ENCODE measurements around the gene RASSF8. TPM values are rescaled to one million over a fixed set of nuclear protein-coding genes. Genes with fewer than 3 reads are reported as not detected.

The RASSF8 gene
- total and polyA plus RNA-seq, 2 experiments from 2014 or later, result 11.5 to 30.6 TPM

DNA sequence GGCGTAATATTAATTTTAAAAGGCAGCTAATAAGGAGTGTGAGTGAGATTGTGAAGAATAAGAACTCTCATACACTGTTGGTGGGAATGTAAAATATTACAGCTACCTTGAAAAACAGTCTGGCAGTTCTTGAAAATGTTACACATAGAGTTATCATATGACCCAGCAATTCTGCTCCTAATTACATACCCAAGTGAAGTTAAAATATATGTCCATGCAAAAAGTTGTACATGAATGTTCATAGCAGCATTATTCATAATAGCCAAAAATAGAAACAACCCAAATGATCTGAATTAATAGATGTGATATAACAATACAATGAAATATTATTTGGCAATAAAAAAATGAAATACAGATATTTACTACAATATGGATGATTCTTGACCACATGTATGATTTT is 68.2 kb downstream of the RASSF8 start:
- Histone ChIP-seq H3K79me2 (replicated peaks; ENCODE audit: insufficient read depth) (peaks cover 42% of the 10 kb centered on the region), H3K27ac (ENCODE audit: low read depth) (no peak overlapping the region), H3K36me3 (ENCODE audit: insufficient read depth) (no peaks in the 10 kb centered on the region), H4K20me1 (replicated peaks; ENCODE audit: insufficient read depth) (no peaks in the 10 kb centered on the region), H3K4me1 (ENCODE audit: insufficient read depth) (peaks cover 3% of the 10 kb centered on the region), H3K4me2 (no peak overlapping the region), H3K4me3 (no peak overlapping the region), H3K27me3 (ENCODE audit: insufficient read depth) (no peaks in the 10 kb centered on the region), H2AFZ (no peak overlapping the region), H3F3A (replicated peaks; ENCODE audit: low read depth) (no peaks in the 10 kb centered on the region), H3K9me2 (ENCODE audit: insufficient read depth) (no peaks in the 10 kb centered on the region)
- Mint-ChIP-seq H3K9me3 (no peaks in the 10 kb centered on the region), H3K27ac (no peak overlapping the region), H3K4me3 (no peak overlapping the region), H3K36me3 (ENCODE audit: low read depth) (no peaks in the 10 kb centered on the region), H3K4me1 (peaks cover 14% of the 10 kb centered on the region; the same call in 2 of the 3 replicates), H3K27me3 (ENCODE audit: insufficient read depth, low read depth, poor library complexity) (peaks cover 5% of the 10 kb centered on the region)
- TF ChIP-seq, protein P1, sequence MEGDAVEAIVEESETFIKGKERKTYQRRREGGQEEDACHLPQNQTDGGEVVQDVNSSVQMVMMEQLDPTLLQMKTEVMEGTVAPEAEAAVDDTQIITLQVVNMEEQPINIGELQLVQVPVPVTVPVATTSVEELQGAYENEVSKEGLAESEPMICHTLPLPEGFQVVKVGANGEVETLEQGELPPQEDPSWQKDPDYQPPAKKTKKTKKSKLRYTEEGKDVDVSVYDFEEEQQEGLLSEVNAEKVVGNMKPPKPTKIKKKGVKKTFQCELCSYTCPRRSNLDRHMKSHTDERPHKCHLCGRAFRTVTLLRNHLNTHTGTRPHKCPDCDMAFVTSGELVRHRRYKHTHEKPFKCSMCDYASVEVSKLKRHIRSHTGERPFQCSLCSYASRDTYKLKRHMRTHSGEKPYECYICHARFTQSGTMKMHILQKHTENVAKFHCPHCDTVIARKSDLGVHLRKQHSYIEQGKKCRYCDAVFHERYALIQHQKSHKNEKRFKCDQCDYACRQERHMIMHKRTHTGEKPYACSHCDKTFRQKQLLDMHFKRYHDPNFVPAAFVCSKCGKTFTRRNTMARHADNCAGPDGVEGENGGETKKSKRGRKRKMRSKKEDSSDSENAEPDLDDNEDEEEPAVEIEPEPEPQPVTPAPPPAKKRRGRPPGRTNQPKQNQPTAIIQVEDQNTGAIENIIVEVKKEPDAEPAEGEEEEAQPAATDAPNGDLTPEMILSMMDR (conservative IDR thresholded peaks at IDR 0.05; ENCODE audit: low read depth in 2 of 2), result no peak
- no peak for TF ChIP-seq POLR2AphosphoS5 (IDR thresholded peaks at IDR 0.05; ENCODE audit: low read depth)
- TF ChIP-seq CREB1 (CRISPR knock-in tag; IDR thresholded peaks at IDR 0.05; ENCODE audit: low read depth), result no peak
- no peak for TF ChIP-seq STAT1 (IDR thresholded peaks at IDR 0.05; ENCODE audit: unreplicated experiment)
- TF ChIP-seq ZNF331 (CRISPR knock-in tag; IDR thresholded peaks at IDR 0.05; ENCODE audit: low read depth), result no peak
- no peak for TF ChIP-seq JUNB (IDR thresholded peaks at IDR 0.05; ENCODE audit: unreplicated experiment)
- TF ChIP-seq, protein P2, sequence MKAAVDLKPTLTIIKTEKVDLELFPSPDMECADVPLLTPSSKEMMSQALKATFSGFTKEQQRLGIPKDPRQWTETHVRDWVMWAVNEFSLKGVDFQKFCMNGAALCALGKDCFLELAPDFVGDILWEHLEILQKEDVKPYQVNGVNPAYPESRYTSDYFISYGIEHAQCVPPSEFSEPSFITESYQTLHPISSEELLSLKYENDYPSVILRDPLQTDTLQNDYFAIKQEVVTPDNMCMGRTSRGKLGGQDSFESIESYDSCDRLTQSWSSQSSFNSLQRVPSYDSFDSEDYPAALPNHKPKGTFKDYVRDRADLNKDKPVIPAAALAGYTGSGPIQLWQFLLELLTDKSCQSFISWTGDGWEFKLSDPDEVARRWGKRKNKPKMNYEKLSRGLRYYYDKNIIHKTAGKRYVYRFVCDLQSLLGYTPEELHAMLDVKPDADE (IDR thresholded peaks at IDR 0.05), result no peak
- TF ChIP-seq, protein P3, sequence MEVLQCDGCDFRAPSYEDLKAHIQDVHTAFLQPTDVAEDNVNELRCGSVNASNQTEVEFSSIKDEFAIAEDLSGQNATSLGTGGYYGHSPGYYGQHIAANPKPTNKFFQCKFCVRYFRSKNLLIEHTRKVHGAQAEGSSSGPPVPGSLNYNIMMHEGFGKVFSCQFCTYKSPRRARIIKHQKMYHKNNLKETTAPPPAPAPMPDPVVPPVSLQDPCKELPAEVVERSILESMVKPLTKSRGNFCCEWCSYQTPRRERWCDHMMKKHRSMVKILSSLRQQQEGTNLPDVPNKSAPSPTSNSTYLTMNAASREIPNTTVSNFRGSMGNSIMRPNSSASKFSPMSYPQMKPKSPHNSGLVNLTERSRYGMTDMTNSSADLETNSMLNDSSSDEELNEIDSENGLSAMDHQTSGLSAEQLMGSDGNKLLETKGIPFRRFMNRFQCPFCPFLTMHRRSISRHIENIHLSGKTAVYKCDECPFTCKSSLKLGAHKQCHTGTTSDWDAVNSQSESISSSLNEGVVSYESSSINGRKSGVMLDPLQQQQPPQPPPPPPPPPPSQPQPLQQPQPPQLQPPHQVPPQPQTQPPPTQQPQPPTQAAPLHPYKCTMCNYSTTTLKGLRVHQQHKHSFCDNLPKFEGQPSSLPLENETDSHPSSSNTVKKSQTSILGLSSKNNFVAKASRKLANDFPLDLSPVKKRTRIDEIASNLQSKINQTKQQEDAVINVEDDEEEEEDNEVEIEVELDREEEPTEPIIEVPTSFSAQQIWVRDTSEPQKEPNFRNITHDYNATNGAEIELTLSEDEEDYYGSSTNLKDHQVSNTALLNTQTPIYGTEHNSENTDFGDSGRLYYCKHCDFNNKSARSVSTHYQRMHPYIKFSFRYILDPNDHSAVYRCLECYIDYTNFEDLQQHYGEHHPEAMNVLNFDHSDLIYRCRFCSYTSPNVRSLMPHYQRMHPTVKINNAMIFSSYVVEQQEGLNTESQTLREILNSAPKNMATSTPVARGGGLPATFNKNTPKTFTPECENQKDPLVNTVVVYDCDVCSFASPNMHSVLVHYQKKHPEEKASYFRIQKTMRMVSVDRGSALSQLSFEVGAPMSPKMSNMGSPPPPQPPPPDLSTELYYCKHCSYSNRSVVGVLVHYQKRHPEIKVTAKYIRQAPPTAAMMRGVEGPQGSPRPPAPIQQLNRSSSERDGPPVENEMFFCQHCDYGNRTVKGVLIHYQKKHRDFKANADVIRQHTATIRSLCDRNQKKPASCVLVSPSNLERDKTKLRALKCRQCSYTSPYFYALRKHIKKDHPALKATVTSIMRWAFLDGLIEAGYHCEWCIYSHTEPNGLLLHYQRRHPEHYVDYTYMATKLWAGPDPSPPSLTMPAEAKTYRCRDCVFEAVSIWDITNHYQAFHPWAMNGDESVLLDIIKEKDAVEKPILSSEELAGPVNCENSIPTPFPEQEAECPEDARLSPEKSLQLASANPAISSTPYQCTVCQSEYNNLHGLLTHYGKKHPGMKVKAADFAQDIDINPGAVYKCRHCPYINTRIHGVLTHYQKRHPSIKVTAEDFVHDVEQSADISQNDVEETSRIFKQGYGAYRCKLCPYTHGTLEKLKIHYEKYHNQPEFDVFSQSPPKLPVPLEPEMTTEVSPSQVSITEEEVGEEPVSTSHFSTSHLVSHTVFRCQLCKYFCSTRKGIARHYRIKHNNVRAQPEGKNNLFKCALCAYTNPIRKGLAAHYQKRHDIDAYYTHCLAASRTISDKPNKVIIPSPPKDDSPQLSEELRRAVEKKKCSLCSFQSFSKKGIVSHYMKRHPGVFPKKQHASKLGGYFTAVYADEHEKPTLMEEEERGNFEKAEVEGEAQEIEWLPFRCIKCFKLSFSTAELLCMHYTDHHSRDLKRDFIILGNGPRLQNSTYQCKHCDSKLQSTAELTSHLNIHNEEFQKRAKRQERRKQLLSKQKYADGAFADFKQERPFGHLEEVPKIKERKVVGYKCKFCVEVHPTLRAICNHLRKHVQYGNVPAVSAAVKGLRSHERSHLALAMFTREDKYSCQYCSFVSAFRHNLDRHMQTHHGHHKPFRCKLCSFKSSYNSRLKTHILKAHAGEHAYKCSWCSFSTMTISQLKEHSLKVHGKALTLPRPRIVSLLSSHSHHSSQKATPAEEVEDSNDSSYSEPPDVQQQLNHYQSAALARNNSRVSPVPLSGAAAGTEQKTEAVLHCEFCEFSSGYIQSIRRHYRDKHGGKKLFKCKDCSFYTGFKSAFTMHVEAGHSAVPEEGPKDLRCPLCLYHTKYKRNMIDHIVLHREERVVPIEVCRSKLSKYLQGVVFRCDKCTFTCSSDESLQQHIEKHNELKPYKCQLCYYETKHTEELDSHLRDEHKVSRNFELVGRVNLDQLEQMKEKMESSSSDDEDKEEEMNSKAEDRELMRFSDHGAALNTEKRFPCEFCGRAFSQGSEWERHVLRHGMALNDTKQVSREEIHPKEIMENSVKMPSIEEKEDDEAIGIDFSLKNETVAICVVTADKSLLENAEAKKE (CRISPR knock-in tag; IDR thresholded peaks at IDR 0.05), result no peak
- no peak for TF ChIP-seq NANOG (IDR thresholded peaks at IDR 0.05; ENCODE audit: borderline replicate concordance)
- TF ChIP-seq EZH2 (IDR thresholded peaks at IDR 0.05; ENCODE audit: low read depth, unreplicated experiment), result no peak
- TF ChIP-seq EZH2phosphoT487 (IDR thresholded peaks at IDR 0.05; ENCODE audit: unreplicated experiment), result no peak
- TF ChIP-seq, protein P4, sequence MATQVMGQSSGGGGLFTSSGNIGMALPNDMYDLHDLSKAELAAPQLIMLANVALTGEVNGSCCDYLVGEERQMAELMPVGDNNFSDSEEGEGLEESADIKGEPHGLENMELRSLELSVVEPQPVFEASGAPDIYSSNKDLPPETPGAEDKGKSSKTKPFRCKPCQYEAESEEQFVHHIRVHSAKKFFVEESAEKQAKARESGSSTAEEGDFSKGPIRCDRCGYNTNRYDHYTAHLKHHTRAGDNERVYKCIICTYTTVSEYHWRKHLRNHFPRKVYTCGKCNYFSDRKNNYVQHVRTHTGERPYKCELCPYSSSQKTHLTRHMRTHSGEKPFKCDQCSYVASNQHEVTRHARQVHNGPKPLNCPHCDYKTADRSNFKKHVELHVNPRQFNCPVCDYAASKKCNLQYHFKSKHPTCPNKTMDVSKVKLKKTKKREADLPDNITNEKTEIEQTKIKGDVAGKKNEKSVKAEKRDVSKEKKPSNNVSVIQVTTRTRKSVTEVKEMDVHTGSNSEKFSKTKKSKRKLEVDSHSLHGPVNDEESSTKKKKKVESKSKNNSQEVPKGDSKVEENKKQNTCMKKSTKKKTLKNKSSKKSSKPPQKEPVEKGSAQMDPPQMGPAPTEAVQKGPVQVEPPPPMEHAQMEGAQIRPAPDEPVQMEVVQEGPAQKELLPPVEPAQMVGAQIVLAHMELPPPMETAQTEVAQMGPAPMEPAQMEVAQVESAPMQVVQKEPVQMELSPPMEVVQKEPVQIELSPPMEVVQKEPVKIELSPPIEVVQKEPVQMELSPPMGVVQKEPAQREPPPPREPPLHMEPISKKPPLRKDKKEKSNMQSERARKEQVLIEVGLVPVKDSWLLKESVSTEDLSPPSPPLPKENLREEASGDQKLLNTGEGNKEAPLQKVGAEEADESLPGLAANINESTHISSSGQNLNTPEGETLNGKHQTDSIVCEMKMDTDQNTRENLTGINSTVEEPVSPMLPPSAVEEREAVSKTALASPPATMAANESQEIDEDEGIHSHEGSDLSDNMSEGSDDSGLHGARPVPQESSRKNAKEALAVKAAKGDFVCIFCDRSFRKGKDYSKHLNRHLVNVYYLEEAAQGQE (IDR thresholded peaks at IDR 0.05; ENCODE audit: unreplicated experiment), result no peak
- no peak for TF ChIP-seq ZNF114 (CRISPR knock-in tag; IDR thresholded peaks at IDR 0.05)
- no peak for DNase-seq (ENCODE audit: low spot score)
- ATAC-seq, result no peak
